Caco-2 (cell line): ENCODE results near the gene ZNF467. TPM values are rescaled to one million over a fixed set of nuclear protein-coding genes. Genes with fewer than 3 reads are reported as not detected.

Experiments used
- BruUV-seq: library from RNA; stranded (reverse); fragments of 400-500 nt; replicated peaks from 2 replicates; lab custom pipeline; 2021; lab: Mats Ljungman, UMichigan
- CTCF ChIA-PET: fragments of 300-600 bp; sonication (Branson Sonifier 250); formaldehyde crosslinking; loops from one replicate; lab custom pipeline; 2022; ENCODE audit warnings: antibody characterized with exemption; lab: Charles Lee
- POLR2A ChIA-PET: fragments of 300-600 bp; sonication (Branson Sonifier 250); formaldehyde crosslinking; loops from one replicate; lab custom pipeline; 2022; ENCODE audit warnings: antibody characterized with exemption; lab: Charles Lee
- DNase-seq, 2 experiments: peaks; one replicate each; pipeline versions ENCODE4 v3.0.0 to v3.0.0-alpha.2; 2020 to 2022
- H3K27me3 ChIP-seq: replicated peaks from 2 replicates; pipeline ENCODE4 v1.6.0; 2011; ENCODE audit warnings: low read length; ENCODE audit not compliant: control insufficient read depth, insufficient read depth
- H3K36me3 ChIP-seq: 2 replicates; pipeline ENCODE4 v1.5.1; 2011; ENCODE audit warnings: low read length; ENCODE audit not compliant: control insufficient read depth, insufficient read depth
- H3K4me1 ChIP-seq: fragments of 250-450 bp; sonication (Bioruptor Pico); 2 replicates; pipeline ENCODE4 v1.5.1; 2020; ENCODE audit warnings: mild to moderate bottlenecking
- H3K4me3 ChIP-seq: 2 replicates; pipeline ENCODE4 v1.5.1; 2011; ENCODE audit warnings: low read depth, mild to moderate bottlenecking, control low read depth, low read length
- H3K9me3 ChIP-seq: fragments of 250-450 bp; sonication (Bioruptor Pico); 2 replicates; pipeline ENCODE4 v1.5.1; 2020; ENCODE audit warnings: mild to moderate bottlenecking, moderate library complexity
- H3K27ac Mint-ChIP-seq: one replicate; pipeline ENCODE4 v1.8.0; 2022; ENCODE audit warnings: mixed read lengths; ENCODE audit not compliant: unreplicated experiment
- H3K27me3 Mint-ChIP-seq: one replicate; pipeline ENCODE4 v1.8.0; 2022; ENCODE audit warnings: mixed read lengths; ENCODE audit not compliant: insufficient read depth, unreplicated experiment
- H3K36me3 Mint-ChIP-seq: one replicate; pipeline ENCODE4 v1.8.0; 2022; ENCODE audit warnings: mild to moderate bottlenecking, mixed read lengths; ENCODE audit not compliant: insufficient read depth, unreplicated experiment
- H3K4me1 Mint-ChIP-seq: one replicate; pipeline ENCODE4 v1.8.0; 2022; ENCODE audit warnings: low read depth, mixed read lengths; ENCODE audit not compliant: unreplicated experiment
- H3K4me3 Mint-ChIP-seq: one replicate; pipeline ENCODE4 v1.8.0; 2022; ENCODE audit warnings: mild to moderate bottlenecking, moderate library complexity, mixed read lengths; ENCODE audit not compliant: unreplicated experiment
- H3K9me3 Mint-ChIP-seq: one replicate; pipeline ENCODE4 v1.8.0; 2022; ENCODE audit warnings: mixed read lengths; ENCODE audit not compliant: unreplicated experiment
- intact Hi-C: fragments of 100-400 bp; cut with micrococcal nuclease; formaldehyde crosslinking; loops from one replicate; pipeline ENCODE4 v1.10.0; 2022; ENCODE audit not compliant: unreplicated experiment
- total RNA-seq: library from RNA; stranded (reverse); gene quantifications from 2 replicates; pipeline ENCODE4 v1.2.3, GENCODE V29; 2022
- TF ChIP-seq, protein P1 (sequence below), 2 experiments: fragments of 200-600 bp in 1 of 2; IDR thresholded peaks; 1 replicate in 1 of 2; 2 replicates in 1 of 2; pipeline versions ENCODE4 v1.5.1 to v1.8.0; 2011 to 2022; ENCODE audit warnings: antibody characterized with exemption in 1 of 2, control low read depth in 1 of 2, inconsistent platforms in 1 of 2, low read depth in 1 of 2, low read length in 1 of 2, mild to moderate bottlenecking in 1 of 2, moderate library complexity in 1 of 2; ENCODE audit not compliant: insufficient read depth in 1 of 2, severe bottlenecking in 1 of 2, unreplicated experiment in 1 of 2

ZNF467 gene
- total RNA-seq, 1 experiment from 2014 or later, result 1.7 TPM

DNA sequence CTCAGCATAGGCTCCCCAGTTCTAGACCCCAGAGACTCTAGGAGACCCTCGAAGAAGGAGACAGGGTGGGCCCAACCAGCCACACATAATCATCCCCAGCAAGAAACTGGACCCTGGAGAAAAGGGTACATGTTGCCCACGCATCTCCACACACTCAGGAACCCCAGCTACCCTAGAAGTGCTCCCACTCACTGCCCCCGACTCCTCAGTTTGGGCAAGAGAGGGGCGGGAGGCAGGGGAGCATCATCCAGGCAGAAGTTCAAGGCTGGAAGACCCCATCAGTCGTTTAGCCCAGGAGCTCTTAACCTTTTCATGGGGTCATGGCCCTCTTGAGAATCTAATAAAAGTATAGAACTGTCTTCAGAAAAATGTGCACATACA, 1.8 kb upstream of the ZNF467 start:
- H3K4me3 Mint-ChIP-seq, result no peak overlapping the region
- no peaks in the 10 kb centered on the region for H3K27me3 ChIP-seq

DNA sequence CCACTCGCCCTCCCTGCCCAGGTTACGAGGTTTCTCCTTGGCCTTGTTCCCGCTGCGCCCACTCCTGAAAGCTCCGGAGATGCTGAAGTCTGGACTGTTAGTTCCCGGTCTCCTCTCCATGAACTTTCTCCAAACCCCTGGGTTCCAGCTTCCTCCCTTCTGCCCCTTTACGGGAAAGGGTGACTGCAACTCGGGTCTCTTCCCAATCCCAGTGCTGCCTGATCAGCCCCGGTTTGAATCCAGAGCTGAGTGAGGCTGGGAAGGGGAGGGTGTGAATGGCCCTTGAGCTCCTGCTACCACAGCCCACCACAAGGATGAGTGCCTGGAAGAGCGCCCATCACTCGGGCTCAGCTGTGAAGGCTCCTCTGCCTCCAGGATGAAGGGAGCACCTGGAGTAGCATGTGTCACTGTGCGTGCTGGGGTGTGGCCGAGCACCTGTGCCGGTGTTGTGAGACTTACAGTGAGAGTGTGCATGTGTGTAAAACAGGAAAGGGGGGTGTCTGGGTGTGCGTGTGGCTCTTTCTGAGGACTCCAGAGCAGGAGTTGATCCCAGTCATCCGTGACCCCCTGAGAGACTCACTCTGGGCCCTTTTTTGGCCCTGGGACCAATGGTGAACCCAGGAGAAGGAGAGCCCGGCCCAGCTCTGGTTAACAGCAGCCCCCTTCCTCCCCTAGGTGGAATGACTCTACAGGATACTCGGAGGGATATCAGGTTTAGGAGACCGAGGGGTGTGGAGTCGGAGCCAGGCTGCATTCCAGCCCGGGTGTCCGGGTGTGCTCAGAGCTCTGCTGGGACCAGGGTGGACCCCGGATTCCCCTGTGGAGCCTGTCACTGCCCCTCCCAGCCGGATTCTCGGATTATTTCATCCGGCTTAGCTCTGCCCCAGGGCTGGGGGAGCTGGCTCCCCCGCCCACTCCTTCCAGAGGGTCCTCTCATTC, 1.1 kb upstream of the ZNF467 start:
- no peaks in the 10 kb centered on the region for H3K27me3 ChIP-seq
- peak in 1 of 2 experiments; percentile 33 for DNase-seq
- H3K36me3 Mint-ChIP-seq, result no peaks in the 10 kb centered on the region
- TF ChIP-seq, protein P1, sequence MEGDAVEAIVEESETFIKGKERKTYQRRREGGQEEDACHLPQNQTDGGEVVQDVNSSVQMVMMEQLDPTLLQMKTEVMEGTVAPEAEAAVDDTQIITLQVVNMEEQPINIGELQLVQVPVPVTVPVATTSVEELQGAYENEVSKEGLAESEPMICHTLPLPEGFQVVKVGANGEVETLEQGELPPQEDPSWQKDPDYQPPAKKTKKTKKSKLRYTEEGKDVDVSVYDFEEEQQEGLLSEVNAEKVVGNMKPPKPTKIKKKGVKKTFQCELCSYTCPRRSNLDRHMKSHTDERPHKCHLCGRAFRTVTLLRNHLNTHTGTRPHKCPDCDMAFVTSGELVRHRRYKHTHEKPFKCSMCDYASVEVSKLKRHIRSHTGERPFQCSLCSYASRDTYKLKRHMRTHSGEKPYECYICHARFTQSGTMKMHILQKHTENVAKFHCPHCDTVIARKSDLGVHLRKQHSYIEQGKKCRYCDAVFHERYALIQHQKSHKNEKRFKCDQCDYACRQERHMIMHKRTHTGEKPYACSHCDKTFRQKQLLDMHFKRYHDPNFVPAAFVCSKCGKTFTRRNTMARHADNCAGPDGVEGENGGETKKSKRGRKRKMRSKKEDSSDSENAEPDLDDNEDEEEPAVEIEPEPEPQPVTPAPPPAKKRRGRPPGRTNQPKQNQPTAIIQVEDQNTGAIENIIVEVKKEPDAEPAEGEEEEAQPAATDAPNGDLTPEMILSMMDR (IDR thresholded peaks at IDR 0.05; ENCODE audit: insufficient read depth in 1 of 2, low read depth in 1 of 2, low read length in 1 of 2, severe bottlenecking in 1 of 2, unreplicated experiment in 1 of 2), result no peak
- intact Hi-C loops, result loop anchor here (5.0 kb wide), 1 partner anchor 63 kb away; the partner anchor contains the start of gene ZNF862
- peaks cover 6% of the 10 kb centered on the region for H3K4me1 Mint-ChIP-seq
- H3K27ac Mint-ChIP-seq, result no peak overlapping the region
- no peak overlapping the region for H3K4me3 ChIP-seq
- no peaks in the 10 kb centered on the region for H3K9me3 ChIP-seq
- no peaks in the 10 kb centered on the region for H3K9me3 Mint-ChIP-seq
- peaks cover 15% of the 10 kb centered on the region for H3K27me3 Mint-ChIP-seq
- POLR2A ChIA-PET, result no interaction called here
- H3K36me3 ChIP-seq, result no peaks in the 10 kb centered on the region
- H3K4me1 ChIP-seq, result no peaks in the 10 kb centered on the region
- BruUV-seq, result no TSS peak
- CTCF ChIA-PET, result no interaction called here
- H3K4me3 Mint-ChIP-seq, result peak overlapping the region; percentile 81

More for the DNA sequence above, 1.8 kb upstream of the ZNF467 start:
- no peak for DNase-seq
- Histone ChIP-seq H3K36me3 (no peaks in the 10 kb centered on the region), H3K9me3 (no peaks in the 10 kb centered on the region), H3K4me1 (no peaks in the 10 kb centered on the region), H3K4me3 (no peak overlapping the region)
- POLR2A ChIA-PET, result no interaction called here
- Mint-ChIP-seq H3K27me3 (peaks cover 15% of the 10 kb centered on the region), H3K36me3 (no peaks in the 10 kb centered on the region), H3K9me3 (no peaks in the 10 kb centered on the region), H3K27ac (no peak overlapping the region), H3K4me1 (peaks cover 2% of the 10 kb centered on the region)
- TF ChIP-seq, protein P1 (IDR thresholded peaks at IDR 0.05; ENCODE audit: insufficient read depth in 1 of 2, low read depth in 1 of 2, low read length in 1 of 2, severe bottlenecking in 1 of 2, unreplicated experiment in 1 of 2), result no peak
- BruUV-seq, result no TSS peak
- CTCF ChIA-PET, result no interaction called here
- intact Hi-C loops, result no loop called here

DNA sequence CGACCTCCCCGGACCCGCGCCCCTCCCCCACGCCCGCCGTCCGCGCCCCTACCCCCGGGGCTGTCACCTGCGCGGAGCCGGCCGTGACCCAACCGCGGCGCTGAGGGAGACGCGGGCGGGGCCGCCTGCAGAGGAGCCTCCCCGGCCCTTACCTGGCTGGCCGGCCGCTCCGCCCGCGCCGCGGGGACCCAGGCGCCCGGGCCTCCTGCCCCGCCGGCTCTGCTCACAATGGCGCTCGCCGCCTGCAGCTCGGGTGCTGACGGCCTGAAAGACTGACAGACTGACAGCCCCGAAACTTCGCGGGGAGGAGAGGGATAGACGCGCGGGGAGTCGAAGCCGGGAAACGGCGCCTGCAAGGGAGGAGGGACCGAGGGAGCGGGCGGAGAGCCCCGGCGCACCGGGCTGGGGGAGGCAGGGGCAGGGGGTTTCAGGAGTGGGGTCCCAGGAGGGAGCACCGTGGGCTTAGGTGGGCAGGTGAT, 393 bp downstream of the ZNF467 start:
- CTCF ChIA-PET, result no interaction called here
- H3K36me3 ChIP-seq, result no peaks in the 10 kb centered on the region
- intact Hi-C loops, result loop anchor here (5.0 kb wide), 1 partner anchor 64 kb away; the partner anchor contains the start of gene ZNF862
- peak overlapping the region; percentile 70 for H3K4me3 ChIP-seq
- Mint-ChIP-seq H3K27ac (no peak overlapping the region), H3K27me3 (peaks cover 13% of the 10 kb centered on the region), H3K36me3 (no peaks in the 10 kb centered on the region), H3K4me3 (peak overlapping the region; percentile 81), H3K9me3 (no peaks in the 10 kb centered on the region), H3K4me1 (peaks cover 6% of the 10 kb centered on the region)
- H3K4me1 ChIP-seq, result no peaks in the 10 kb centered on the region
- no TSS peak for BruUV-seq
- POLR2A ChIA-PET, result interaction anchor here (0.6 kb wide), 1 partner anchor 98 kb away, joined by 7 read pairs; no protein-coding TSS in a partner anchor
- TF ChIP-seq, protein P1 (IDR thresholded peaks at IDR 0.05; ENCODE audit: insufficient read depth in 1 of 2, low read depth in 1 of 2, low read length in 1 of 2, severe bottlenecking in 1 of 2, unreplicated experiment in 1 of 2), result no peak
- peak in 1 of 2 experiments; percentile 38 for DNase-seq
- H3K9me3 ChIP-seq, result no peaks in the 10 kb centered on the region
- no peaks in the 10 kb centered on the region; the same call in 1 of the 2 replicates for H3K27me3 ChIP-seq
